ENCODE results near the gene PHEX.

- no peak for TF ChIP-seq ESRRG (CRISPR knock-in tag; IDR thresholded peaks at IDR 0.05)
- no peak for TF ChIP-seq CSDC2 (CRISPR knock-in tag; IDR thresholded peaks at IDR 0.05)
- no peak for TF ChIP-seq POU6F1 (CRISPR knock-in tag; IDR thresholded peaks at IDR 0.05; ENCODE audit: borderline replicate concordance, low read depth)
- TF ChIP-seq RARB (CRISPR knock-in tag; IDR thresholded peaks at IDR 0.05) = no peak
- no peak for TF ChIP-seq TOX (CRISPR knock-in tag; IDR thresholded peaks at IDR 0.05; ENCODE audit: borderline replicate concordance)
- TF ChIP-seq CREB5 (CRISPR knock-in tag; IDR thresholded peaks at IDR 0.05; ENCODE audit: low read depth) = no peak
These were observed 161.9 kb downstream of the PHEX start for GRCh38 chrX:22193851-22194659.
